HepG2 (cell line): ENCODE results near the gene CDKN1C. TPM values are rescaled to one million over a fixed set of nuclear protein-coding genes. Genes with fewer than 3 reads are reported as not detected.

Experiments
- ATAC-seq: fragments of 200-7000 bp; cut with Tn5 transposase; 3 replicates; pipeline ENCODE4 v1.9.1; 2020; ENCODE audit warnings: mild to moderate bottlenecking, moderate library complexity
- BruUV-seq: library from RNA; stranded (reverse); fragments of 400-500 nt; replicated peaks from 2 replicates; lab custom pipeline; 2021; lab: Mats Ljungman, UMichigan
- CTCF ChIA-PET: fragments of 300-600 bp; formaldehyde crosslinking; extraction: SDS; loops from one replicate; lab custom pipeline; 2021; ENCODE audit warnings: low total read pairs, inconsistent platforms, low intra/inter-chr PET ratio; lab: Yijun Ruan, JAX
- POLR2A ChIA-PET: fragments of 350-600 bp; sonication (Branson Sonifier 250); formaldehyde crosslinking; loops from one replicate; lab custom pipeline; 2020; ENCODE audit warnings: antibody characterized with exemption, inconsistent platforms; lab: Yijun Ruan, JAX
- DNase-seq: peaks from one replicate; pipeline ENCODE4 v3.0.0-alpha.2; 2015; ENCODE audit warnings: low spot score
- FAIRE-seq: peaks from 3 replicates; lab custom pipeline; 2011; peaks lifted over from hg19 to GRCh38; lab: Jason Lieb, UNC
- H2AFZ ChIP-seq: one replicate; pipeline ENCODE4 v1.6.1; 2011; ENCODE audit warnings: low read length, inconsistent platforms
- H3K27ac ChIP-seq: fragments of 300-600 bp; 3 replicates; pipeline ENCODE4 v1.8.0; 2011; ENCODE audit warnings: mixed run types, mild to moderate bottlenecking, mixed read lengths, low read length, inconsistent platforms; ENCODE audit not compliant: insufficient read depth; ENCODE audit errors: extremely low read length
- H3K27me3 ChIP-seq, 2 experiments: fragments of 200-600 bp in 1 of 2; 2 replicates in 1 of 2; 3 replicates in 1 of 2; pipeline versions ENCODE4 v1.6.0 to v1.8.0; 2011; ENCODE audit warnings: low read length in 2 of 2, mild to moderate bottlenecking in 2 of 2, moderate library complexity in 2 of 2, inconsistent platforms in 1 of 2; ENCODE audit not compliant: insufficient read depth in 2 of 2, control insufficient read depth in 1 of 2
- H3K36me3 ChIP-seq, 2 experiments: fragments of 200-600 bp in 1 of 2; replicated peaks in 1 of 2; 2 replicates in 1 of 2; 3 replicates in 1 of 2; pipeline versions ENCODE4 v1.5.1 to v1.8.0; 2011; ENCODE audit warnings: low read length in 2 of 2, inconsistent platforms in 1 of 2; ENCODE audit not compliant: insufficient read depth in 2 of 2, control insufficient read depth in 1 of 2
- H3K4me1 ChIP-seq: 2 replicates; pipeline ENCODE4 v1.5.1; 2012; ENCODE audit warnings: low read length, inconsistent platforms; ENCODE audit not compliant: insufficient read depth
- H3K4me2 ChIP-seq: 2 replicates; pipeline ENCODE4 v1.6.0; 2011; ENCODE audit warnings: low read depth, low read length, inconsistent platforms
- H3K4me3 ChIP-seq, 3 experiments: fragments of 200-600 bp in 1 of 3; sonication (generic), shearing (Covaris generic) in 1 of 3; replicated peaks in 1 of 3; 2 replicates each; pipeline ENCODE4 v1.5.1; 2011 to 2016; ENCODE audit warnings: low read length in 3 of 3, inconsistent platforms in 2 of 3, low read depth in 2 of 3, mild to moderate bottlenecking in 2 of 3, control low read depth in 1 of 3, mixed read lengths in 1 of 3; ENCODE audit not compliant: insufficient read depth in 1 of 3
- H3K79me2 ChIP-seq: one replicate; pipeline ENCODE4 v1.6.1; 2011; ENCODE audit warnings: low read length, inconsistent platforms; ENCODE audit not compliant: insufficient read depth
- H3K9ac ChIP-seq: 2 replicates; pipeline ENCODE4 v1.6.0; 2011; ENCODE audit warnings: mild to moderate bottlenecking, low read depth, low read length, inconsistent platforms; ENCODE audit not compliant: insufficient read depth
- H3K9me3 ChIP-seq: 2 replicates; pipeline ENCODE4 v1.5.1; 2012; ENCODE audit warnings: mild to moderate bottlenecking, low read length
- H4K20me1 ChIP-seq: 2 replicates; pipeline ENCODE4 v1.6.0; 2011; ENCODE audit warnings: inconsistent platforms, mild to moderate bottlenecking, low read length, moderate library complexity; ENCODE audit not compliant: insufficient read depth
- HNF4A ChIP-seq: sonication (generic); formaldehyde crosslinking; IDR thresholded peaks from 2 replicates; pipeline ENCODE4 v1.4.0; 2020; ENCODE audit warnings: missing genetic modification reagents
- HNRNPL ChIP-seq: fragments of 200-400 bp; formaldehyde crosslinking; IDR thresholded peaks from 2 replicates; pipeline ENCODE4 v1.6.1; 2017; ENCODE audit warnings: mild to moderate bottlenecking, low read depth, low read length
- POLR2G ChIP-seq: fragments of 200-400 bp; formaldehyde crosslinking; IDR thresholded peaks from 2 replicates; pipeline ENCODE4 v1.6.1; 2018; ENCODE audit warnings: mild to moderate bottlenecking, low read depth, low read length, moderate library complexity
- RBFOX2 ChIP-seq: fragments of 200-400 bp; formaldehyde crosslinking; IDR thresholded peaks from 2 replicates; pipeline ENCODE4 v1.6.1; 2017; ENCODE audit warnings: low read depth, mild to moderate bottlenecking, low read length
- ZSCAN29 ChIP-seq: sonication (generic); formaldehyde crosslinking; conservative IDR thresholded peaks from 2 replicates; pipeline ENCODE4 v1.4.0; 2020; ENCODE audit warnings: mild to moderate bottlenecking, missing genetic modification reagents
- WGBS: methylation state at CpG from one replicate; pipeline ENCODE4 v1.1.6; 2017; ENCODE audit warnings: low lambda C conversion rate; 5-methylcytosine and 5-hydroxymethylcytosine counted together
- in situ Hi-C: cut with HindIII; loops from 2 replicates; pipeline ENCODE4 v1.10.0; 2017; ENCODE audit warnings: low pct_unique_long_range_greater_than_20kb; ENCODE audit not compliant: extremely low pct_ligation_motif_present
- intact Hi-C: fragments of 100-400 bp; cut with micrococcal nuclease; formaldehyde crosslinking; loops from one replicate; pipeline ENCODE4 v1.10.0; 2022; ENCODE audit not compliant: unreplicated experiment
- polyA plus RNA-seq, 8 experiments: library from polyadenylated mRNA; depleted of rRNA in 3 of 8; stranded (reverse) in 7 of 8; unstranded in 1 of 8; fragments of >200 nt; fragmentation: Illumina TruSeq in 4 of 8; extraction: Trizol in 4 of 8; gene quantifications; 2 replicates each; pipeline versions ENCODE4 v1.2.1 to v1.2.3, GENCODE V29; 2011 to 2016; ENCODE audit warnings: low read depth in 4 of 8, missing spikeins in 1 of 8, mixed read lengths in 1 of 8; ENCODE audit not compliant: insufficient read depth in 1 of 8
- total RNA-seq, 5 experiments: library from RNA; depleted of rRNA; stranded (reverse); fragments of >200 nt; fragmentation: Illumina TruSeq; extraction: Trizol; gene quantifications; 2 replicates each; pipeline ENCODE4 v1.2.3, GENCODE V29; 2016; ENCODE audit warnings: low read depth in 1 of 5
- TF ChIP-seq, protein P1 (sequence below): sonication (generic); formaldehyde crosslinking; conservative IDR thresholded peaks from 2 replicates; pipeline ENCODE4 v1.4.0; 2020; ENCODE audit warnings: missing genetic modification reagents
- TF ChIP-seq, protein P2 (sequence below): sonication (generic); formaldehyde crosslinking; IDR thresholded peaks from 2 replicates; pipeline ENCODE4 v1.5.0; 2020; ENCODE audit warnings: missing genetic modification reagents
- TF ChIP-seq, protein P3 (sequence below): sonication (generic); formaldehyde crosslinking; IDR thresholded peaks from 2 replicates; pipeline ENCODE4 v1.4.0; 2020; ENCODE audit warnings: missing genetic modification reagents
- TF ChIP-seq, protein P4 (sequence below): sonication (generic); formaldehyde crosslinking; IDR thresholded peaks from 2 replicates; pipeline ENCODE4 v1.9.0; 2022; ENCODE audit warnings: low read depth, missing genetic modification reagents
- TF ChIP-seq, protein P5 (sequence below): sonication (generic); formaldehyde crosslinking; IDR thresholded peaks from 2 replicates; pipeline ENCODE4 v1.4.0; 2020; ENCODE audit warnings: missing genetic modification reagents
- TF ChIP-seq, protein P6 (sequence below): IDR thresholded peaks from 2 replicates; pipeline ENCODE4 v1.6.1; 2016; ENCODE audit warnings: low read depth

CDKN1C gene
- total and polyA plus RNA-seq, 2 of the 13 experiments (the other 11 are each of a cell fraction or from before 2014, with no cell fraction given), result not detected

DNA sequence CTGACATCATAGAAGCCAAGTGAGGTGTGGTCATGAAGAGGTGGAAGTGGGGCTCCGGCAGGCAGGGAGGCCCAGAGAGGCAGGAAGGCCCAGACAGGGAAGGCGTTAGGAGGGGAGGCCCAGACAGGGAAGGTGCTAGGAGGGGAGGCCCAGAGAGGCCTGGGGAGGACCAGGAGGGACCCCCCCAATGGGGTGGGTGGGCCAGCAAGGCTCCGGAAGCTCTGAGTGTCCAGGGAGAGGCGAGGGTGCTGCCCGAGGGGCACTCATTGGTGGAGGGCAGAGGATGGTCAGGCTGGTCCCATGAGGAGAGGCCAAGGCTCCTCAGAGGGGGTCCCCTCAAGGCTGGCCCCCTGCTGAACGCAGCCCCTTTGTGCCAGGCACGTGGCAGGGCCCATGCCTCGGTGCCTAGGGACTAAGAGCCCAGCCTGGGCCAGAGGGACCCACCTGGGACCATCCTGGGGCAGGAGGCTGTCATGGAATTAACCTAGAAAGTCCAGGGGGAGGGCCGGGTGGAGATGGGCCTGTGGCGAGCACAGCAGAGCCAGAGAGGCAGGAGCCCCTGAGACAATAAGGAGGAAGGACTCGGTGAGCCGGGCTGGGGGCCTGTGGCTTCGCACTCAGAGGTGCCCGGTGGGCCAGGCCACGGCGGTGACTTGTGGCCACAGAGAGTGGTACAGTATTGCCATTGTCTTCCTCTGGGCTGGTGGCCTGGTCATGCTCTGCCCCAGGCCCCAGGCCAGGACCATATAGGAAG, 31.5 kb upstream of the CDKN1C start (continued):
- TF ChIP-seq, protein P1, sequence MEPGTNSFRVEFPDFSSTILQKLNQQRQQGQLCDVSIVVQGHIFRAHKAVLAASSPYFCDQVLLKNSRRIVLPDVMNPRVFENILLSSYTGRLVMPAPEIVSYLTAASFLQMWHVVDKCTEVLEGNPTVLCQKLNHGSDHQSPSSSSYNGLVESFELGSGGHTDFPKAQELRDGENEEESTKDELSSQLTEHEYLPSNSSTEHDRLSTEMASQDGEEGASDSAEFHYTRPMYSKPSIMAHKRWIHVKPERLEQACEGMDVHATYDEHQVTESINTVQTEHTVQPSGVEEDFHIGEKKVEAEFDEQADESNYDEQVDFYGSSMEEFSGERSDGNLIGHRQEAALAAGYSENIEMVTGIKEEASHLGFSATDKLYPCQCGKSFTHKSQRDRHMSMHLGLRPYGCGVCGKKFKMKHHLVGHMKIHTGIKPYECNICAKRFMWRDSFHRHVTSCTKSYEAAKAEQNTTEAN, result no peak
- TF ChIP-seq, protein P2, sequence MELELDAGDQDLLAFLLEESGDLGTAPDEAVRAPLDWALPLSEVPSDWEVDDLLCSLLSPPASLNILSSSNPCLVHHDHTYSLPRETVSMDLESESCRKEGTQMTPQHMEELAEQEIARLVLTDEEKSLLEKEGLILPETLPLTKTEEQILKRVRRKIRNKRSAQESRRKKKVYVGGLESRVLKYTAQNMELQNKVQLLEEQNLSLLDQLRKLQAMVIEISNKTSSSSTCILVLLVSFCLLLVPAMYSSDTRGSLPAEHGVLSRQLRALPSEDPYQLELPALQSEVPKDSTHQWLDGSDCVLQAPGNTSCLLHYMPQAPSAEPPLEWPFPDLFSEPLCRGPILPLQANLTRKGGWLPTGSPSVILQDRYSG (CRISPR knock-in tag), result no peak
- TF ChIP-seq POLR2G, result no peak
- TF ChIP-seq, protein P3, sequence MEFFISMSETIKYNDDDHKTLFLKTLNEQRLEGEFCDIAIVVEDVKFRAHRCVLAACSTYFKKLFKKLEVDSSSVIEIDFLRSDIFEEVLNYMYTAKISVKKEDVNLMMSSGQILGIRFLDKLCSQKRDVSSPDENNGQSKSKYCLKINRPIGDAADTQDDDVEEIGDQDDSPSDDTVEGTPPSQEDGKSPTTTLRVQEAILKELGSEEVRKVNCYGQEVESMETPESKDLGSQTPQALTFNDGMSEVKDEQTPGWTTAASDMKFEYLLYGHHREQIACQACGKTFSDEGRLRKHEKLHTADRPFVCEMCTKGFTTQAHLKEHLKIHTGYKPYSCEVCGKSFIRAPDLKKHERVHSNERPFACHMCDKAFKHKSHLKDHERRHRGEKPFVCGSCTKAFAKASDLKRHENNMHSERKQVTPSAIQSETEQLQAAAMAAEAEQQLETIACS (CRISPR knock-in tag), result no peak

DNA sequence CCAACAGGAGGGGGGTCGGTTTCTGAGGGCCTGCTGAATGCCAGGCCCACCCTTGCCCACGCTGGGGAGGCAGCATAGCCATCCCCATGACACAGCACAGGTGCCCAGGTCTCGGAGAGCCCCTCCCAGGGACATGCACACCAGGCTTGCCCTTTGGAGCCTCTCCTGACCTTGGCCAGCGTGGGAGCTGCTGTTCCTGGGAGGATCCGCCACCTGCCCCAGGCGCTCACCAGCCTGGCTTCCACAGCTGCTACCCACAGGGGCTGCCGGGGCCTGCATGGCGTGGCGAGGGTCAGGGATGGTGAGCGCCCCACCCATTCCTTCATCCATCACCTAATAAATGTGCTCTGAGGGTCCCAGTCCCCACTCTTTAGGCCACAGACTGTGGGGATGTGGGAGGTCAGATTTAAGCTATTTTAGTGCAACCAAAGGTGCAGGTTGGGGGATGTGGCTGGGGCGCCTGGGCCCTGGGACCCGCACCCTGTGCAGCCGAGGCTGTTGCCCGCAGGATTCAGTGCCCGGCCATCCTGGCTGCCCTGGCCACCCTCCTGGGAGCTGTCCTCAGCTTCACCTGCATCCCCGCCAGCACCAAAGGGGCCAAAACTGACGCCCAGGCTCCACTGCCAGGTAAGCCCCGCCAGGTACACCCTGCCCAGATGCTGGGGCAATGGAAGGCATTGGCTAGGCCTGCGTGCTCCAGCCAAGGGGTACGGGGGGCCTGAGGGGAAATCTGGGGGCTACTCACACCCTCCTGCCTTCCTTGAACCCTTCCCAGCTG, 30.7 kb upstream of the CDKN1C start:
- FAIRE-seq, result no peak
- BruUV-seq, result no TSS peak
- H3K4me1 ChIP-seq, result peaks cover 16% of the 10 kb centered on the region

More for the DNA sequence above, 30.7 kb upstream of the CDKN1C start:
- Histone ChIP-seq H3K9ac (no peak overlapping the region), H3K27ac (no peak overlapping the region), H3K4me3 (no peak overlapping the region), H3K79me2 (no peaks in the 10 kb centered on the region), H3K27me3 (no peaks in the 10 kb centered on the region), H4K20me1 (no peaks in the 10 kb centered on the region), H3K4me2 (no peak overlapping the region), H3K36me3 (no peaks in the 10 kb centered on the region), H3K9me3 (no peaks in the 10 kb centered on the region), H2AFZ (no peak overlapping the region)
- intact Hi-C loops, result no loop called here
- POLR2A ChIA-PET, result no interaction called here
- CTCF ChIA-PET, result no interaction called here
- ATAC-seq (no peak), DNase-seq (no peak)
- 0 out of 2 replicates have a peak, but pooled peaks have one; percentile 45 for TF ChIP-seq HNRNPL
- TF ChIP-seq, protein P4, sequence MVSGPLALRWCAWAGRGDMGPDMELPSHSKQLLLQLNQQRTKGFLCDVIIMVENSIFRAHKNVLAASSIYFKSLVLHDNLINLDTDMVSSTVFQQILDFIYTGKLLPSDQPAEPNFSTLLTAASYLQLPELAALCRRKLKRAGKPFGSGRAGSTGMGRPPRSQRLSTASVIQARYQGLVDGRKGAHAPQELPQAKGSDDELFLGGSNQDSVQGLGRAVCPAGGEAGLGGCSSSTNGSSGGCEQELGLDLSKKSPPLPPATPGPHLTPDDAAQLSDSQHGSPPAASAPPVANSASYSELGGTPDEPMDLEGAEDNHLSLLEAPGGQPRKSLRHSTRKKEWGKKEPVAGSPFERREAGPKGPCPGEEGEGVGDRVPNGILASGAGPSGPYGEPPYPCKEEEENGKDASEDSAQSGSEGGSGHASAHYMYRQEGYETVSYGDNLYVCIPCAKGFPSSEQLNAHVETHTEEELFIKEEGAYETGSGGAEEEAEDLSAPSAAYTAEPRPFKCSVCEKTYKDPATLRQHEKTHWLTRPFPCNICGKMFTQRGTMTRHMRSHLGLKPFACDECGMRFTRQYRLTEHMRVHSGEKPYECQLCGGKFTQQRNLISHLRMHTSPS (CRISPR knock-in tag), result peak; percentile 40; the same call in 1 of the 2 replicates
- TF ChIP-seq HNF4A (CRISPR knock-in tag), result 0 out of 2 replicates have a peak, but pooled peaks have one; percentile 9
- TF ChIP-seq, protein P5, sequence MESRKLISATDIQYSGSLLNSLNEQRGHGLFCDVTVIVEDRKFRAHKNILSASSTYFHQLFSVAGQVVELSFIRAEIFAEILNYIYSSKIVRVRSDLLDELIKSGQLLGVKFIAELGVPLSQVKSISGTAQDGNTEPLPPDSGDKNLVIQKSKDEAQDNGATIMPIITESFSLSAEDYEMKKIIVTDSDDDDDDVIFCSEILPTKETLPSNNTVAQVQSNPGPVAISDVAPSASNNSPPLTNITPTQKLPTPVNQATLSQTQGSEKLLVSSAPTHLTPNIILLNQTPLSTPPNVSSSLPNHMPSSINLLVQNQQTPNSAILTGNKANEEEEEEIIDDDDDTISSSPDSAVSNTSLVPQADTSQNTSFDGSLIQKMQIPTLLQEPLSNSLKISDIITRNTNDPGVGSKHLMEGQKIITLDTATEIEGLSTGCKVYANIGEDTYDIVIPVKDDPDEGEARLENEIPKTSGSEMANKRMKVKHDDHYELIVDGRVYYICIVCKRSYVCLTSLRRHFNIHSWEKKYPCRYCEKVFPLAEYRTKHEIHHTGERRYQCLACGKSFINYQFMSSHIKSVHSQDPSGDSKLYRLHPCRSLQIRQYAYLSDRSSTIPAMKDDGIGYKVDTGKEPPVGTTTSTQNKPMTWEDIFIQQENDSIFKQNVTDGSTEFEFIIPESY, result peak; percentile 94
- TF ChIP-seq, protein P6, sequence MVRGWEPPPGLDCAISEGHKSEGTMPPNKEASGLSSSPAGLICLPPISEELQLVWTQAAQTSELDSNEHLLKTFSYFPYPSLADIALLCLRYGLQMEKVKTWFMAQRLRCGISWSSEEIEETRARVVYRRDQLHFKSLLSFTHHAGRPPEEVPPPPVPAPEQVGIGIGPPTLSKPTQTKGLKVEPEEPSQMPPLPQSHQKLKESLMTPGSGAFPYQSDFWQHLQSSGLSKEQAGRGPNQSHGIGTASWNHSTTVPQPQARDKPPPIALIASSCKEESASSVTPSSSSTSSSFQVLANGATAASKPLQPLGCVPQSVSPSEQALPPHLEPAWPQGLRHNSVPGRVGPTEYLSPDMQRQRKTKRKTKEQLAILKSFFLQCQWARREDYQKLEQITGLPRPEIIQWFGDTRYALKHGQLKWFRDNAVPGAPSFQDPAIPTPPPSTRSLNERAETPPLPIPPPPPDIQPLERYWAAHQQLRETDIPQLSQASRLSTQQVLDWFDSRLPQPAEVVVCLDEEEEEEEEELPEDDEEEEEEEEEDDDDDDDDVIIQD (CRISPR knock-in tag), result no peak
- TF ChIP-seq ZSCAN29 (CRISPR knock-in tag), result no peak
- TF ChIP-seq RBFOX2, result 0 out of 2 replicates have a peak, but pooled peaks have one; percentile 18
- in situ Hi-C loops, result no loop called here
- 100% methylated on average over 3 of the region's 20 CpGs for WGBS
